HG02571 (cell line): Measurements from ENCODE around the gene SMYD3.

ENCODE experiments used
- ATAC-seq: cut with Tn5 transposase; IDR thresholded peaks from one replicate; pipeline ENCODE4 v1.9.1; 2021; ENCODE audit warnings: mild to moderate bottlenecking, moderate library complexity; ENCODE audit not compliant: unreplicated experiment

Gene SMYD3

DNA sequence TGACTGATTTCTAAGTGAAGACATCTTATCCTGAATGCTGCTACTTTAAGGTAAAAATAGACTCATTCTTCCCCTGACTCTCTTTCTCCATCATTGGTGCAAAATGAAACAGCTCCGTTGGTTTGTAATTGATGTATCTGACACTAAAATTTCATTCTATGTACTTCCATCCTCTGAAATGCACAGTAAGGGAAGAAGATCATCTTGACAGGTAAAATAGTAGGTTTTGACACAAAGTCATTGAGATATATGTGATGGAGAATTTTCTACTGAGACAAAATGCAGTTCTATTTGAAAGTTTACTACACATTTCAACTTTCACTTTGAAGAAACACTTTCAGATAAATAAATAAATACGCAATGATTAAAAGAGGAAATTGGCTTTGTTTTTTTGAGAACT, 348.9 kb downstream of the SMYD3 start:
- ATAC-seq, result no peak

DNA sequence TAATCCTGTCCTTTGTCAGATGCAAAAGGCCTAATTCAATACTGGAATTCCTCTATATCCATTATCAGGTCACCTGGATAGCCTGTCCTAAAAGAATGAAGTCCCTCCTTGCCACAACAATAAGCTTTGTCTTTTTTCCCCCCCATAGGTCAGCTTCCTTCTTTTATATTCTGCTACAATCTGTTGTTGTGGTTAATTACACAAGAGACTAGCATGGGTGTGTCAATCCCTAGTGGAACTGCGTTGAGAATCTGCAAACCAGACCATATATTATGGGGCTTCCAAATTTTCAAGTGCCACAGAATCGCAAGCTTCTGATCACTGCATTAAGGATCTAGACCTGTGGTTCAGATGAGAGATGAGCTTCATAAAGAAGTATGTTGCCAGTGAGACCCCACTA, 349.6 kb downstream of the SMYD3 start:
- ATAC-seq, result no peak

DNA sequence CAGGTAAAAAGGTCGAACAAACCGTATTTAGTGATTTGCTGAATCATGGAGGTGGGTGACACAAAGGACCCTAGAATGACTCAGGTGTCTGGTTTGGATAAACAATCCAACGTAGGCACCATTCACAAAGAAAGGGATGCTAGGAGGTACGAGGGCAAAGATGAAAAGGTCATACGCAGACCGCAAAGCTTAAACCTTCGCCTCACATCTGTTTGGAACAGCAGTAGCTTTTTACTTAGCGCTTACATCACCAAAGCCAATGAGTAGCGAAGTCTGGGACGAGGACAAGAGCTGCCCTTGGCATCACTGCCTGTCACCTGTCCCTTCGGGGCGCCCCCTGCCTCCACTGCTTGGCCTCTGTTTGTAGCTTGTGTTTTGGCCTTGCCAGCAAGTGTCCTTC, 350.2 kb downstream of the SMYD3 start:
- ATAC-seq, result no peak

DNA sequence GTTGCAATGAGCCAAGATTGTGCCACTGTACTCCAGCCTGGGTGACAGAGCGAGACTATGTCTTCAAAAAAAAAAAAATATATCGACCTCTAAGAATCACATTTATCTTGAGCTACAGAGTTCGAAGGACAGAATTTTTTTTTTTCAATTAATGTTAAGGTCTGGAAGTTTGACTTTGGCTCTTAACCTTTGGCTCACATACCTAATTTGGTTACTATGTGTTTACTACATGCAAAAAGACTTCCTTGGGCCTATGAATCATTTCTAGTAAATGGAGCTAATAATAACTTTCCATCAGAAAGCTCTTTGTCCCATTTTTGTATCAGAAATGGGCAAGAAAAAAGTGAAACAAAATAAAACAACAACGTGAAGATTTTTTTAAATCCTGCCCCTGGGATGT, 351.2 kb downstream of the SMYD3 start:
- ATAC-seq, result no peak

DNA sequence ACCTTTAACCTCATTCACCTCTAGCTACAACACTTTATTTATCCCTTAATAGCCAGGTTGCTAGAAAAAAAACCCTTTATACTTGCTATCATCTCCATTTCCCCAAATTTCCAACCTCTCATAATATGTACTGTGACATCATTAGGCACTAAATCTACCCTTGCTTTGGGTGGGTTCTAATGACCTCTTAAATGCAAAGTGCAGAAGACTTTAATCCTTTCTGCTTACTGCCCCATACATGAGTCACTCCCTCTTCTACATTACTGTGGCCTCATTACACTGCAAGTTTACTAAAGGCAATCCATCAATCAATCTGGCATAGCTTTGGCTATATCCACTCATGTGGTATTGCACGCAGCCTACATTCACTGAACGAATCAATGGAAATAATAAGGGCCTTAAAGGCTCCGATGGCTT, 353.3 kb downstream of the SMYD3 start:
- ATAC-seq, result no peak

DNA sequence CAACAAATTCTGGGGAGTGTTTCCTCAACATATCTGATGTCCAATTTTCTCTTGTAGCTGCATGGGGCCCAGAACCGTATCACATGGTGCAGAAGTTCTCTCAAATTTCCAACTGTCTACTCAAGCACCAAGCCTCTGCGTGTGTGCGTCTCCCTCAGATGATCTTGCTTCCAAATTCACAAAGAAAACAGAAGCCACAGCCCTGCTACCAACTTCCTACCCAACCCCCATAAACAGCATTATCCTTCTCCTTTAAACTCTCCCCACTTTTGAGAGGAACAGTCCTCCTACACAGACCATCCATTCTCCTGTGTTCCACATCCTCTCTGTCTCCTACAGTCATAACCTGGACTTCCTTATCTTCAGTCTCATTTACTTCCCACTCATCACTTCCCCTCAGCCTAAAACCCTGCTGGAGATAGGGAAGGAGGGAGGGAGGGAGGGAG, 354.1 kb downstream of the SMYD3 start:
- ATAC-seq, result no peak

DNA sequence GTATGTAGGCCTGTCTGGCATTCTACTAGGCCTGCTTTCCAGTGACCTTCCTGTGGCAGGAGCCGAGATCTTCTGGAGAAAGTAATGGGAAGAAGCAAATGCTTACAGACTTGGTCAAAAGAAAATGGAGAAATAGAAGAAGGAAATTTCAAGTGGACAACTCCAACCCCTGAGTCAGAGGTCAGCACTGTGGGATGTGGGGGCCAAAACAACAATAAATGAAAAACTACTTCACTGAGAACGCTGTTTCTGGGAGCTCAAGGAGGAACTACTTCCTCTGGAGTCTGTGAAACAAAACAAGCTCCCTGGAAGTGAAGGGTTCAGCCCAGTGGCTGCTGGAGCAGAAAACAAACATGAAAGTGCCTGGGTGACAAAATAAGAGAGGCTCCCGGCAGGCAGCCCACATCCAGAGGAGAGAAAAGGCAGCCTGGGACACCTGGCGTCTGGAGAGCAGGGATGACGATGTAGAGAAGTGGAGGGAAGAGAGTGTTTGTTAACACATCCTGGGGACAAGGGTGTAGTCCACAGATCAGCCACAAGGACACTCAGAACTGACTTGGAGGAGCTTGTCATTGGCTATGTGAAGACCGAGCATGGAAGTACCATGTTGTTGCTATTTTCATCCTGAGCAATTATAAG, 355.2 kb downstream of the SMYD3 start:
- ATAC-seq, result no peak

DNA sequence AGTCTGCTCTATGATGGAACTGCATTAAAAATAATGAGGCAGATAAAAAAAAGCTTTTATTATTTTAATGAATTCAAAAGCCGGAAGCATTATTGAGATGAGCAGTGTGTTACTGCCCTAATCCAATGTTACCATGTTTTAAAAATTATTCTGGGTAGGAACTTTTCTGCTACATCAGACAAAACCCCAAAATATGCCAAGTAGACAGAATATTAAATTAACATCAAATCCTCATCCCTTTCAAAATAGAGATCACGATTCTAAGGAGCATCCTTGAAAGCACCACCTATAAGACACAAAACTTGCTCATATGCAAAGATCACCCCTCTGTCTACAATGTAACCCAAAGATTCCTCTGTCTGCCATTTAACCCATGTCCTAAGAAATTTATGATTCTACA, 357.5 kb downstream of the SMYD3 start:
- no peak for ATAC-seq

DNA sequence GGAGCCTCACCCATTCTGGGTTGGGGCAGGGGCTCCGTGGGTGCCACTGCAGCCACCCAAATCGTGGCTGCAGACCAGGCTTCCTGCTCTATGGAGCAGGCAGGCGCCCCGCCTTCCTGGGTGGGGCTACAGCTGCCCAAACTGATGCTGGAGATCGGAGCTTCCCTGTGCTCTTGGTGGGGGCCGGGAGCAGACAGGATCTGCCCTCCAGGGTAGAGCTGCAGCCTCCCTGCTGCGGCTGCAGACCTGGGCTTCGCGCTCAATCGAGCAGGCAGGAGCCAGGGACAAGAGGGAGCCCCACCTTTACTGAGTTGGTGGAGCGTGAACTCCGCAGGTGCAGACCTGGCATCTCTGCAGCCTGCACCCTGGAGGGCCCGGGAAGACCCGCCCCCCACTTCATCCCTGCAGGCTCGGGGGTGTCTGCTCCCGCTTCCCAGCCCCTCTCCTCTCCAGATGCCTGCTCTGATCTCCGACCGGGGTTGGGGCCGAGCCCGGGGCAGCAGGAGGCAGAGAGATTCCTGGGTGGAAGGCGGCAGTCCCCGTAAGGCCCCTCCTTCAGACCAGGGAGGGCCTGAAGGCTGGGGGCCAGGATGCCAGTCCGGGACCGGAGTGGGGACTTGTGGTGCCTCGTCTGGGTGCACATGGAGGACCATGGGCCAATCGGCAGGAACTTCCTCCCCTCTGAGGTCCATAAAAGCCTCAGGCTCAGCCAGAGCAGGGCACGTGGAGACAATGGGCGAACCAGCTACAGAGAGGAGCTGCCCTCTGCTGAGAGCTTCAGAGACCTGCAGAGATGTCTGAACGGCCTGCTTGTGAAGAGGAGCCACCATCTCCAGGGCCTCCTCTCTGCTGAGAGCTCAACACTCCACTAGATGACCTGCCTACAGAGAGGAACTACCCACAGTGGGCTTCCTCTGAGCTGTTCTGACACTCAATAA, 359.3 kb downstream of the SMYD3 start:
- ATAC-seq, result no peak

DNA sequence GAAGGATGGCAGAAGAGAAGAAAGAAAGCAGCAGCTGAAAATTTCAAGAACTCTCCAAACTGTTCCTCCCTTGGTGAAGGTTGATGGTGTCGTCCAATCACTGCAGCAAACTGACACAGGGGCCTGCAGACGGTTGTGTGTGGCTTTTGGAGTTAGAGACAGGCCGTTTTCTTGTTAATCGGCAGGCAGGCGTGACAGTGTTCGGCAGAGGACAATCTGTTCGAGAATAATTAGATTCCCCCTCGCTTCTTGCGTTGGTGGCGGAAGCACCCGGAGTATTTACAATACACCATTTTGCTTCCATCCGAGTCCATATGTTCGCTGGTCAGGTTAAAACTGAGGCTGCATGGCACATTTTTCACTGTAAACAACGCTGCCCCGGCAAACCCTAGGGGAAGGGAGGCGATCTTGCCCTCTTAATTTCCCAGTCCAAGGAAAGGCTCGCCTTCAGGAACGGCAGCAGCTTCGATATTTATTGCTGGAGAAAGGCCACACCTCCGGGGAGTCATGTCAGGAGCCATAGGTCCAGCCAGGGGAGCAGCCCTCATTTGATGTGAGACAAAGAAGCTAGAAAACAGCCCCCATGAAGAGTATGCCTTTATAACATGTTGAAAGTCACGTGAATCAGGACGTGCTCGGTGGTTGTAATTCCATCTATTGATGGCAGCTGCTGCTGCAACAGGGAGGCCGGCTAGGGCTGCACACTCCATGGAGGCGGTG, 360.1 kb downstream of the SMYD3 start:
- no peak for ATAC-seq

DNA sequence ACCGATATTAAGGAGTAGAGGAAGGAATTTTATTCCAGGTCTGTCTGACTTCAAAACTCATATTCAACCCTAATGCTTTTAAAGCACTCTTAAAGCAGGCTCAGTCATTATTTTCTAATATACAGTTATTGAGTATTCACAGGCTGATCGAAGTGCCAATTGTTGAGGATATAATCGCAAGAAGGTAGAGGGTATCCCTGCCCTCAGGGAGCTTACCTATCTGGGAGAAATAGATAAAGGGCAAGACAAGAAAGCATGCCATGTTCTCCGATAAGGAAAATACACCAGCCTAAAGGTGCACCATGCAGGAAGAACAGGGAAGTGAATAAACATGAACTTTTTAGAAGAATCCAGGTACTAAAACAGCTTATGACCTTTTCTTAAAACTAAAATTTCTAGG, 361.2 kb downstream of the SMYD3 start:
- ATAC-seq, result no peak

DNA sequence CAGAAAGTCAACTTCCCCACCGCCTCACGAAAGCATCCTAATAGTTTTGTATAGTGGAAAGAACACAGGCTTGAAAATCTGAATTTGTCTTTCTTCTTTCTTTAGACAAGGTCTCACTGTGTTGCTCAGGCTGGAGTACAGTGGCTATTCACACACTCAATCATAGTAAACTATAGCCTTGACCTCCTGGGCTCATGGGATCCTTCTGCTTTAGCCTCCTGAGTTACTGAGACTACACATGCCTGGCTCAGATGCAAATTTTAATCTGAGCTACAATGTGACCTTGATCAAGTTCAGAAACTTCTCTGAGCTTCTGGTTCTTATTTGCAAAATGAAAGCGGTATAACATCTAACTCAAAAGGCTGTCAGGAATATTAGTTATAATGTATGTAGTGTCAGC, 362.1 kb downstream of the SMYD3 start:
- no peak for ATAC-seq

DNA sequence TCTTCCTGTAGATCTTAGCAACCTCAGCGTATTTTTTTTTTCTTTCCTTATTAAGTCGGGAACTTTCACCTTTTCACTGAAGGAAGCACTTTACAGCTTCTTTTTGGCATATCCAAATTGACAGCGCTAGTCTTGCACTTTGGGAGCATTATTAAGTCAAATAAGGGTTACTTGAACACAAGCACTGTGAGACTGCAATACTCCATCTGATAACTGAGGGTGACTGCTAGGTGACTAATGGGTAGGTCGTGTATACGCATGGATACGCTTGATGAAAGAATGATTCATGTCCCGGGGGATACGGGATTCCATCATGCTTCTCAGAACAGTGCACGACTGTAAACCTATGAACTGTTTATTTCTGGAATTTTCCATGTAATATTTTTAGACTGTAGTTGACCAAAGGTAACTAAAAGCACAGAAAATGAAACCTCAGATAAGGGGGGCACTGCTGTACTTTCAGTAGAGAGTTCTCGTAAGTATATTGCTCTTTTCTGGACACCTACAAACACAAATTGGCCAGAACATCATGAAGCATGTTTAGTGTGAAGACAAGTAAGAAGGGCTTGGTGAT, 364.7 kb downstream of the SMYD3 start:
- ATAC-seq, result no peak

DNA sequence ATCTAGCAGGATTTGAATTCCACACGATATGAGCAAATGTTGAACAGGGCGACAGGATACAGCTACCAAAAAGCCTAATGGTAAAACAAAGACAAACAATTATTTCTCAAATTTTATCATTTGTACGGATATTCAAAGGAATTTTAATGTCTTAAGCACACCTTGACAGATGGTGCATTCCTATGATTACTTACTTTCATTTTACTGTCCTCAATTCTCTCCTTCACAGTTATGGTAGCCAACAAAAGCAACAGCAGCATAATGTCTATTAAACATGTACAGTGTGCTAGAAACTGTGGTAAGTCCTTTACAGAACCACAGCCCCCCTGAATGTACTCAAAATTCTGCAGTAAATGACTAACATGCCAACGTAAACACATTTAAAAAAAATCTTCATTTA, 365.8 kb downstream of the SMYD3 start:
- no peak for ATAC-seq

DNA sequence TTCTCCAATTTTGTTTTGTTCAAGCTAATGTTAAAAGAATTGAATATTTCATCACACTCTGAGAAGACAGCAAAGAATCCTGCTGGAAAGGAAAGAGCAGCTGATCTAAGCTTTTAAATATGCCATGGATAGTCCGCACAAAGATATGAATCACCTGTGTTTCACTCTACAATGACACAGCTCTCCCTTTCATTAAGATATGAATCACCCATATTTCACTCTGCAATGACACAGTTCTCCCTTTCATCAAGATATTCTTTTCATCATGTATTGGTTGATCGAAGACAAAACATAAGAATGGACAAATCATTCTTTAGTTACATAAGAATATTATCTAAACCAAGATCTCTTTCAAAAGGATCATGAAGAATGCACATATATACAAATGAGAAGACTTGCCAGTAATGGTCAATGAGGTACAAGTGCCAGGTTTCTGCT, 367.3 kb downstream of the SMYD3 start:
- no peak for ATAC-seq

DNA sequence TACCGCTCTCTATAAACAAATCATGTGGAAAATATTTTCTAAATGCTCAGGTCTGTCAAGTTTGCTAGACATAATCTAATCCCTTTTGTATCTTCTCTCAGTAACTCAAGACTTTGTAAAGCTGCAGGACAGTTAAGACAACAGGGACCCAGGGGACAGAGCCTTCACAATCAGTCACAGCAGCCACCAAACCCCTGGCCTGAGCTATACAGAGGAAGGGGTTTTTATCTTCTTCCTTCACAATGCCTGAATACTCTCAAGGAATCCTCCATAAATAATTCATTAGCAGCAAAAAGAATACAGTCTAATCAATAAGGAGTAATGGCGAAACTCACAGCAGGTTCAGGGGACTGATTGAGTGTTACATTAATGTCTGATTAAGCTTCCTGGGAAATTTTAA, 368.3 kb downstream of the SMYD3 start:
- no peak for ATAC-seq

DNA sequence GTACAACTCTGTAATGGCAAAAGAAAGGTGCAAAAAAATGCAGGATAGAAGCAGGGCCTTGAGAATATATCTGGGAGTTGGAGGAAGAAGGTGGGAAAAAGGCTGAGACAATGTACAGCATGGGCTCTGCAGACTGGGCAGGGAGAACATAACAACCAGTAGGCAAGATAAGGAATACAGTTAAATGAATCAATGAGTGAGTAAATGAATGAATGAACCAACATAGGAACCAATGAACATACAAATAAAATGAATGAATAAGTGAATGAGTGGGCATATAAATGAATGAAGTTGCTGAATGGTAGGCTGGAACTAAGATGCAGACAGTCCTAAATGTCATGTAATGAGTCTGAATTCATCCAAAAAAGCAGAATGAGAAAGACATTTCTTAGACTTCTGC, 370.6 kb downstream of the SMYD3 start:
- ATAC-seq, result no peak

DNA sequence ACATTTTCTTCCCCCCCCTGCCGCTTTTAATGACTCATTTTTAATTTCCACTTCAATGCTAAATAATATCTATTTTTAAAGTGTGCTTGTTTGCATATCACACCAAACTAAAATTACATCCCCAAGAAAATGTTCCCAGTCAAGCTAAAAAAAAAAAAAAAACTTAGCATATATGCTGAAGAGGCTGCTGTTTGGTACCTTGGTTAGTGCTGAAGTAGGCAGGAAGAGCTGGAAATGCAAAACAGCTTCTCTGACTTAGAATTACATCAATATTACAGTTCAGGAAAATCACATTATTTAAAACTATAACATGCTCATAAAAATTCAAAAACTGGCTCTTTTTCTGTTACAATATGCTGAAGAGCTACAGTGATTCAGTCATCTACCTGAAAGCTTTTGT, 372.3 kb downstream of the SMYD3 start:
- no peak for ATAC-seq

DNA sequence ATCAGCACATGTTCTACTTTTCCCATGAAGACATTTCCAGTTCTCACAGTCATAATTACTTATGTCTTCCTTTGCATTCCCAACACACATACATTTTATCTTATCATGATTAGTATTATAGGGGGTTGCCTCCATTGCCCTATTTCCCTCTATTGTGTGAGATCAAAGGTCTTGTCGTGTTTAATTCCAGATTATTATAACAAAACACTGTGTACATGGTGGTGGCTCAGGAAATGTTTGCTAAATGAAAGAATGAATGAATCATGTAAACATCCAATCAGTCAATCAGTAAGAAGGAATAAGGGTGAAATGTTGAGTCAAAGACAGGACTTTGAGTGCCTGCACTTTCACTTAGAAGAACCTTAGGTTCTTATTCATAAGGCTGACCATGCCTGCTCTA, 376.0 kb downstream of the SMYD3 start:
- no peak for ATAC-seq

DNA sequence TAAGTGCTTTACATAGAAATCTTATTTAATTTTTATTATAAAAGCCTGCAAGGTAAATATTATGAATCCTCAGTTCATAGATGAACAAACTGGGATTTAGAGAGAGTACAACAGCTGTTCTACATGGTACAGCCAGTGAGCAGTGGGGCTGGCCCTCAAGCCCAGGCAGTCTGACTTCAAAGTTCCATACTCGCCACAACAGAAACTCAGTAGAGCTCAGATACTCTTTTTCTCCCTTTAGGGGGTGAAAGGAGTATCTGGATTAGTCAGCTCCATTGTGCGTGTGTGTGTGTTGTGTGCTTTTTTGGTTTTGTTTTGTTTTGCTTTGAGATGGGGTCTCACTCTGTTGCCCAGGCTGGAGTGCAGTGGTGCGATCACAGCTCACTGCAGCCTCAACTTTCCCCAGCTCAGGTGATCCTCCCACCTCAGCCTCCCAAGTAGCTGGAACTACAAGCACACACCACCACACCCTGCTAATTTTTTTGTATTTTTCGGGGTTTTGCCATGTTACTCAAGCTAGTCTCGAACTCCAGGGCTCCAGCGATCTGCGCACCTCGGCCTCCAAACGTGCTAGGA, 378.5 kb downstream of the SMYD3 start:
- ATAC-seq, result no peak

DNA sequence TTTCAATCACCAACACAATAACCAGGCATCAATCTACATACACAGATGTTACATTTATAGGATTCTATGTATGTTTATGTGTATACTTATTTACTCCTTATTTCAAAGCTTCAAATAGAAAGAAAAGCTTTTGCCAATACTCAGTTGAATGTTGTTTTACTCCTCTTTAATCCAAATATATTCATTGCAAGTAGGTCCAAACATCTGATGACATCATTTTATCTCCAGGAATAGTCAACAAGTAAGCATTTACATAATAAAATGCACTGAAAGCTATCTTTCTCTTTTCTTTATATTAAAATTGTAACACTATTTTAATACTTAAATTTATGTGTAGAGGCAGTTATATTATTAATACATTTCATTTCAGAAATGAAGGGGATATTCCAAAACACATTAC, 380.5 kb downstream of the SMYD3 start:
- no peak for ATAC-seq
